ACC112 (cell line): Measurements from ENCODE around the gene PABPC3.

Source experiments
- H2AFZ ChIP-seq: fragments of 200-600 bp; sonication (generic); one replicate; pipeline ENCODE4 v1.6.0; 2017; ENCODE audit warnings: antibody characterized with exemption, low read length; ENCODE audit not compliant: unreplicated experiment
- H3K27ac ChIP-seq: fragments of 200-600 bp; sonication (generic); 2 replicates; pipeline ENCODE4 v1.5.1; 2014; ENCODE audit warnings: low read depth, mild to moderate bottlenecking, antibody characterized with exemption, low read length, moderate library complexity
- H3K27me3 ChIP-seq: fragments of 200-600 bp; sonication (generic); 2 replicates; pipeline ENCODE4 v1.6.1; 2014; ENCODE audit warnings: mild to moderate bottlenecking, antibody characterized with exemption, low read length, moderate library complexity, mixed read lengths; ENCODE audit not compliant: insufficient read depth
- H3K36me3 ChIP-seq: fragments of 200-600 bp; sonication (generic); 2 replicates; pipeline ENCODE4 v1.6.1; 2016; ENCODE audit warnings: mild to moderate bottlenecking, antibody characterized with exemption, low read length, moderate library complexity, mixed read lengths; ENCODE audit not compliant: insufficient read depth
- H3K4me1 ChIP-seq: fragments of 200-600 bp; sonication (generic); one replicate; pipeline ENCODE4 v1.6.1; 2016; ENCODE audit warnings: low read length, mixed read lengths; ENCODE audit not compliant: insufficient read depth, unreplicated experiment, control insufficient read depth
- H3K4me3 ChIP-seq: fragments of 200-600 bp; sonication (generic); 2 replicates; pipeline ENCODE4 v1.5.1; 2014; ENCODE audit warnings: mild to moderate bottlenecking, low read depth, low read length
- H3K79me2 ChIP-seq: fragments of 200-600 bp; sonication (generic); one replicate; pipeline ENCODE4 v1.6.0; 2016; ENCODE audit warnings: low read length; ENCODE audit not compliant: control insufficient read depth, unreplicated experiment, insufficient read depth

The PABPC3 gene

DNA sequence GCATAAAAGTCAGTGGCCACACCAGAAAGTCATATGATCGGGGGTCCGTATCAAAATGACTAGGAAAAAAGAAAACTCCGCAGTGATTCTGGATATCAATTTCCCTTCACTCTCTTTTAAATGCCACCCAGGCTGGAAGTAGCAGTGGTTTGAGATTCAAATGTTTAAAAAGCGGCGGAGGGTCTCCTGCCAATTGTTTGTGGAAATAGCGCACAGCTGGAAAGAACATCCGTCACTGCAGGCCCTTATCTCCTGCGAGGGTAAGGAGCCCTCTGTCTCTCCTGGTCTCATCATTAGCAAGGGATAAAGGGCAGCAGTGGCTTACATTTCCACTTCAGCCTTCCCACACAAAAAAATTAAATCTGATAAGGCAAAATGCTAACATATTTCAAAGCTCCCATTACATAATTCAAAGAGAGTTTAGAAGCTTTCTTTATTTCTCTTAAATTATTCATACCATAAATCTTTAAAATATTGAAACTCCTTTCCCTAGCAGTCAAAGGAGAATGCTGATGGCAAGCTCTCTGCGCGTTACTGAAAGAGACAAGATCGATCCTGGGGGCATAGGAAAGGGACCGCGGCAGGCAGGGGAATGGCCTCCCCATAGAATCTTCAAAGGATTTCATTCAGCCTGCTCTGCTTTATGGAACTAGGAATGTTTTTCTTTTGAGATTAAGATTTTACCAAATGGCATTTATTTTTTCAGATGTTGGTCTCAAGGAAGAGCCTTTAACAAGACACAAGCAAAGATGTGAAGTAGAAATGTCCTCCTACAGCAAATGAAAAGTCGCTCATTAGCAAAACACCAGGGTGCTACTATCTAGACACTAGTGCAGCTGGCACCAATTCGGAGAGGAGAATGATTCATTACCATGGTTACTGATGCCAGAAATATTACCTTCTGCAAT, 41.2 kb downstream of the PABPC3 start:
- H3K27ac ChIP-seq: no peak overlapping the region

DNA sequence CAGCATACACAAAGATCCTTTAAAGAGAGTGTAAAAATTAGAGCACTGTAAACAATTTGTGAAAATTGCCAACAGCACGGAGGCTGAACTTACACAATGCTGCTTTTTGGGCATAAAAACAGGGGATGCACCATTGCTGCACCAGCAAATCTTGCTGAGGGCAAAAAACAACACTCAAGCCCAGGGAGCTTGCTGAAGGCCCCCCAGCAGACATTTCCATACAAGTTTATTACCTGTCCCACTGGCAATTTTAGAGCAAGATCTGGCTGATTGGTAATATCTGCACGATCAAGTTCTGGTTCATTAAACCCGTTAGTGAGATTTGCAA, 41.8 kb downstream of the PABPC3 start:
- Histone ChIP-seq H3K27me3 (peaks cover 75% of the 10 kb centered on the region), H3K36me3 (no peaks in the 10 kb centered on the region), H3K4me3 (no peak overlapping the region), H3K27ac (no peak overlapping the region), H3K79me2 (no peaks in the 10 kb centered on the region), H3K4me1 (no peaks in the 10 kb centered on the region), H2AFZ (no peak overlapping the region)

More for the DNA sequence above, 41.2 kb downstream of the PABPC3 start:
- Histone ChIP-seq H3K4me1 (no peaks in the 10 kb centered on the region), H2AFZ (no peak overlapping the region), H3K27me3 (peaks cover 81% of the 10 kb centered on the region), H3K4me3 (no peak overlapping the region), H3K79me2 (no peaks in the 10 kb centered on the region), H3K36me3 (no peaks in the 10 kb centered on the region)

DNA sequence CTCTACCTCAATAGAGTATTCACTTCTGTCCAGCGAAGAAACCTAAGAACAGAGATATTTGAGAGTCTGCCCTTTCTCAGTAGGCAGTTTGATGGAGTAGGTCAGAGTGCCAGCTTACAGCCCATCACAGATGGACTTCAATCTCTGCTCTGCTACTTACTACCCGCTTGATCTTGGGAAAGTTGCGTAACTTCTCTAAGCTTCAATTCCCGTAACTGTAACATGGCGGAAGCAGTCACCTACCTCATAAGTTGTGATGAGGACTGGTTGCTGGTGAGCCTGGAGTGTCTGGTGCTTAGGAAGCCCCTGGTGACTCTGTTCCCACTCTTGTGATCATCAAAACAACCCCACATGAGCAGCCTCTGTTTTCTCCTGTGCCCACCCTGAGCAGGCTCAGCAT, 45.1 kb downstream of the PABPC3 start:
- H3K27ac ChIP-seq: no peak overlapping the region
- H3K4me1 ChIP-seq: no peaks in the 10 kb centered on the region
- peaks cover 56% of the 10 kb centered on the region for H3K27me3 ChIP-seq
- H2AFZ ChIP-seq: no peak overlapping the region
- H3K4me3 ChIP-seq: no peak overlapping the region
- no peaks in the 10 kb centered on the region for H3K79me2 ChIP-seq
- no peaks in the 10 kb centered on the region for H3K36me3 ChIP-seq

DNA sequence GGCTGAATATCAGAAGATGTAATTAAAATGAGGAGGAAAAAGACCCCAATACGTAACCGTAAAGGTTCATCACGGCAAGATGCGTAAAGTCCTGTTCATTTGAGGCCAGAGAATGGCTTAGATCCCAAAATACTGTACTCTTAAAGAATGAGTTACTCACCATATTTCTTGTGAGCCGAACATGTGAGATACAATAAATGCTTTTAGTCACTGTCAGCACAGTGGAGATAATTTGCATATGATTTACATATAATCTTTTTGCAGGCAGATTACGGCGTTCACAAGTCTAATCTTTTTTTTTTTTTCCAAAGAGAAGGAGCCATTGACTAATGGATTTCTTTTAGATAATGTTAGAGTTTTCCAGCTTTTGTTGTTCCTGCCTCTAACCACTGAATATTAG, 47.8 kb downstream of the PABPC3 start:
- Histone ChIP-seq H3K4me1 (no peaks in the 10 kb centered on the region), H3K4me3 (no peak overlapping the region), H3K27me3 (peaks cover 42% of the 10 kb centered on the region), H2AFZ (no peak overlapping the region), H3K27ac (no peak overlapping the region), H3K36me3 (no peaks in the 10 kb centered on the region), H3K79me2 (no peaks in the 10 kb centered on the region)

DNA sequence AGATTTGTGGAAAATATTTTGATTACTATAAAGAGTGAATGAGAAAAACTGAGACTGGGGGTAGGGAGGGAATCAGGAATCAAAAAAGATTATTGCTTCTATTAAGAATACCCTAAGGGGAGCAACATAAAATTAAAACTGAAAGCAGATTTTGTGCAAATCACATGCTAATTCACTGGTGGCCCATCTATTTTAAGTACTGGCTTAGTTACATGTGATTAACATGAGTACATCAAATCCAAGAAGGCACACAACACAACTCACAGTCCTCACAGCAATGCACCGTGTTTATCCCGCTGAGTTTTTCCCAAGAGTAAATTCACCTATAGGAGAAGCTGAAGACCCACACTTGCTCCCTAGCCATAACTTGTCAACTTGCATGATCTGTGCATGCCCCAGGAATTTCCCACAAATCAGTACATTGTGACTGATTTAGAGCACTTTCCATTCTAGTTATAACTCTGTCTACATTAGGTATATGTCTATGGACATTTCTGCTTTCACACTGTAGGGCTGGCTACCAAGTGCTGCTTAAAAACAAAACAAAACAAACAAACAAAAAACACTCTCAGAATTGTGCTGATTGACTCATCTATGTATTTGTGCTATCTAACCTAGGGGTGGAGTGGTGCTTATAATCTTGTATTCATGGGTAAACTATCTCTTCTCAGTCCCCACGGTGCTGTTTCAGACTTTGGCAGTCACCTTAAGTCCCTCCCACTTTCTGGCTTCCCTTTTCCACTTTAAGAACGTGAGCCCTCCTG, 51.9 kb downstream of the PABPC3 start:
- H3K4me1 ChIP-seq: no peaks in the 10 kb centered on the region
- H3K27ac ChIP-seq: no peak overlapping the region
- no peak overlapping the region for H2AFZ ChIP-seq
- H3K36me3 ChIP-seq: no peaks in the 10 kb centered on the region
- no peak overlapping the region for H3K4me3 ChIP-seq
- H3K27me3 ChIP-seq: peaks cover 57% of the 10 kb centered on the region
- H3K79me2 ChIP-seq: no peaks in the 10 kb centered on the region

DNA sequence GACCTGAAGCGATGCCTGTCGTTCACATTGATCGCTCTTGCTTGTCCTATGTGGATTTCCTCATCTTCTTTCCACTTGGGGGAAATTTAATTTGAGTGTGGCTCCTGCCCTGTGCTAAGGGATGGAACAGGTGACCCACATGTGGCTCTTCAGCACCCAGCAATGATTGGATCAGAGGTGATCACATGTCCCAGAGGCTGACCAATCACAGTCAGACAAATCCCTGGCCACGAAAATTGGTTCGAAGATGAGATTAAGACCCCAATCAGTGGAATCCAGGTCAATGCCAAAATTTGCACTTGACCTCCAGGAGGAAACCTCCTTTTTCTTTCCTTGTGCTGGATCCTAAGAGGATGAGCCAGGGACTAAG, 52.5 kb downstream of the PABPC3 start:
- Histone ChIP-seq H3K27me3 (peaks cover 60% of the 10 kb centered on the region), H3K79me2 (no peaks in the 10 kb centered on the region), H2AFZ (no peak overlapping the region), H3K27ac (no peak overlapping the region), H3K36me3 (no peaks in the 10 kb centered on the region), H3K4me1 (no peaks in the 10 kb centered on the region), H3K4me3 (no peak overlapping the region)
